Fibroblast of skin of abdomen (primary cell): Measurements from ENCODE around the gene PIANP. TPM values are rescaled to one million over a fixed set of nuclear protein-coding genes. Genes with fewer than 3 reads are reported as not detected.
A peak's percentile ranks its signal among the peaks of the same experiment; 100 is the strongest.
"Not testable (repeated sequence)": the region's sequence is repeated elsewhere in the genome, so short reads cannot be mapped to it uniquely, and the experiment has no call there.

Experiments
- DNase-seq: peaks from one replicate; pipeline ENCODE4 v3.0.0-alpha.2; 2013
- polyA plus RNA-seq, 2 experiments: library from polyadenylated mRNA; unstranded; fragments of 120-200 nt; gene quantifications; one replicate each; pipeline ENCODE4 v1.2.1, GENCODE V29; 2013; ENCODE audit not compliant: insufficient read length in 2 of 2

Gene PIANP, protein sequence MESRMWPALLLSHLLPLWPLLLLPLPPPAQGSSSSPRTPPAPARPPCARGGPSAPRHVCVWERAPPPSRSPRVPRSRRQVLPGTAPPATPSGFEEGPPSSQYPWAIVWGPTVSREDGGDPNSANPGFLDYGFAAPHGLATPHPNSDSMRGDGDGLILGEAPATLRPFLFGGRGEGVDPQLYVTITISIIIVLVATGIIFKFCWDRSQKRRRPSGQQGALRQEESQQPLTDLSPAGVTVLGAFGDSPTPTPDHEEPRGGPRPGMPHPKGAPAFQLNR
- 15.6 TPM for polyA plus RNA-seq (2013, experiment 1 of 2; ENCODE audit: insufficient read length)
- 15.2 TPM for polyA plus RNA-seq (2013, experiment 2 of 2; ENCODE audit: insufficient read length)

- peak; percentile 43 for DNase-seq
These were observed at the start of gene PIANP for GRCh38 chr12:6700646-6701051. PIANP (minus strand) TSS chr12:6700815; CDS start chr12:6698061, 2,754 bp downstream.

- no peak for DNase-seq
These were observed 48.1 kb upstream of the PIANP start for GRCh38 chr12:6748761-6749160.

- no peak for DNase-seq
These were observed 46.6 kb upstream of the PIANP start for GRCh38 chr12:6747216-6747615.

GRCh38 chr12:6745741-6746525, 45.3 kb upstream of the PIANP start:
- DNase-seq: no peak

- DNase-seq: not testable (repeated sequence)
These were observed 42.7 kb upstream of the PIANP start for GRCh38 chr12:6743300-6743699.

DNA sequence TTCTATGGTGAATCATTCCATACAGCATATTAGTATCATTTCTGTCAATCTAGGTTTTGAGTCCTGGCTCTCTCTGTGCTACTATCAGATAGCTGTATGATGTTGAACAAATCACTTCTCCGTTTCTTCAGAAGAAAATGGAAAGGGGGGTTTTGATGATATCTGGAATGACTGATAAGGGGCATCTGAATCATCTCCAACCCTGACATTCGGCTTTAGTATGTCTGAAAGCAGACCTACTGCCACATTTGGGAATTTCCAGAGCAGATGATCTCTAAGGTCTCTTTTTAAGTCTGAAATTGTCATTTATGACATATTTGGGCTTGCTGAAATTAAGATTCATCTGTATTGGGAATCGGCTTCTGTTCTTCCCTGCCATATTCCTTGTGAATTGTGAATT, 42.2 kb upstream of the PIANP start:
- no peak for DNase-seq

GRCh38 chr12:6742080-6742479, 41.5 kb upstream of the PIANP start:
- not testable (repeated sequence) for DNase-seq

DNA sequence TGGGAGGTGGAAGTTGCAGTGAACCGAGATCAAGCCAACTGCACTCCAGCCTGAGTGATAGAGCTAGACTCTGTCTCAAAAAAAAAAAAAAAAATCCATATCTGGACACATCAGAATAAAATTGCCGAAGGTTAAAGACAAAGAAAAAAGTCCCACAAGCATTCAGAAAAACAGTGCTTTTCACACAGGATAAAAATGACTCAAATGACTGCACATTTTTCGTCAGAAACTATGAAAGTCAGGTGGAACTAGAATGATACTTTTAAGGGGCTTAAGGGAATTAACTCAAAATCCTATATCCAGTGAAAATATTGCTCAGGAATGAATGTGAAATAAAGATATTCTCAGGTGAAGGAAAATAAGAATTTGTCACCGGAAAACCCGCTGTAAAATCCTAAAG, 36.1 kb upstream of the PIANP start:
- no peak for DNase-seq

DNA sequence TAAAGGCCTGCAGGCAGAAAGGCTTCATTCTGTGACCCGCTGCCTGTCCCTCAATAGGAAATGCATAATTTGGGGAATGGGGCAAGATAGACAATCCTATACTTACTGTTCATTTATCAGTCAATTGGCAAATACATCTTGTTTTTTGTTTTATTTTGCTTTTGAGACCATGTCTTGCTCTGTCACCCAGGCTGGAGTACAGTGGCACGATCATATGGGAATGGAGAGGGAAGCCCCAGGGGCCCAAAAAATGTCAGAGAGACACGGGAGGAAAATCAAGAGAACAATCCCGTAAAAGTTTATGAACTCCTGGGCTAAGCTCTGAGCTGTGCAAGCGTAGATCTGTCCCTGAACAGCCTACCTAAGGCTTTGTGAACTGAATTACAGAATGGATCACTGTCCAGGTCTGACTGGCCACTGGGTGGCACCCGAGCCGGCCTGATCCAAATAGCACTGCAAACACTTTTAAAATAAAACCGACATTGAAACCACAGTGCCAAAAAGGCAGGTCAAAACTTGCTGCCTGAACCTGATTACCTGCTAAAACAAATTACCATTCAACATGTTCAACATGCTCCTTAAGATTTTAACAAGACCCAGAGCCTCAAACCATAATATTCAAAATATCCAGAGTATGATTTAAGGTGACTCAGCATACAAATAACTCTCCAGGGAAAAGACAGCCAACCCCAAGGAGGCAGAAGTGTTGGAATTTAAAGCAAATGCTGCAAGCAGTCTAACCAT, 35.0 kb upstream of the PIANP start:
- peak; percentile 70 for DNase-seq

- DNase-seq: no peak
These were observed 34.1 kb upstream of the PIANP start for GRCh38 chr12:6734506-6735387.

DNA sequence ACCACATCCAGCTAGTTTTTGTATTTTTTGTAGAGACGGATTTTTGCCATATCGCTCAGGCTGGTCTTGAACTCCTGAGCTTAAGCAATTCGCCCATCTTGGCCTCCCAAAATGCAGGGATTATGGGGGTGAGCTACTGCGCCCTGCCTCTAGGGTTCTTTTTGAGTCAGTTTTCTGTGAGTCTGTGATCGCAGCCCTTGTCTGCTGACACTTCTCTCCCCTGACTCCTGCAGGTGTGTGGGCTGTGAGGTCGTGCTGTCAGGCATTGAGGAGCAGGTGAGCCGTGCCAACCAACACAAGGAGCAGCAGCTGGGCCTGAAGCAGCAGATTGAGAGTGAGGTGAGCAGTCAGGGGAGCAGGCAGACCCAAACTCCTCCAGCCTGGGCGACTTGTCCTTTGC, 29.6 kb upstream of the PIANP start:
- DNase-seq: no peak

GRCh38 chr12:6729186-6729585, 28.6 kb upstream of the PIANP start:
- DNase-seq: no peak

GRCh38 chr12:6725350-6725749, 24.7 kb upstream of the PIANP start:
- no peak for DNase-seq

GRCh38 chr12:6724409-6724797, 23.8 kb upstream of the PIANP start:
- DNase-seq: peak; percentile 12

DNA sequence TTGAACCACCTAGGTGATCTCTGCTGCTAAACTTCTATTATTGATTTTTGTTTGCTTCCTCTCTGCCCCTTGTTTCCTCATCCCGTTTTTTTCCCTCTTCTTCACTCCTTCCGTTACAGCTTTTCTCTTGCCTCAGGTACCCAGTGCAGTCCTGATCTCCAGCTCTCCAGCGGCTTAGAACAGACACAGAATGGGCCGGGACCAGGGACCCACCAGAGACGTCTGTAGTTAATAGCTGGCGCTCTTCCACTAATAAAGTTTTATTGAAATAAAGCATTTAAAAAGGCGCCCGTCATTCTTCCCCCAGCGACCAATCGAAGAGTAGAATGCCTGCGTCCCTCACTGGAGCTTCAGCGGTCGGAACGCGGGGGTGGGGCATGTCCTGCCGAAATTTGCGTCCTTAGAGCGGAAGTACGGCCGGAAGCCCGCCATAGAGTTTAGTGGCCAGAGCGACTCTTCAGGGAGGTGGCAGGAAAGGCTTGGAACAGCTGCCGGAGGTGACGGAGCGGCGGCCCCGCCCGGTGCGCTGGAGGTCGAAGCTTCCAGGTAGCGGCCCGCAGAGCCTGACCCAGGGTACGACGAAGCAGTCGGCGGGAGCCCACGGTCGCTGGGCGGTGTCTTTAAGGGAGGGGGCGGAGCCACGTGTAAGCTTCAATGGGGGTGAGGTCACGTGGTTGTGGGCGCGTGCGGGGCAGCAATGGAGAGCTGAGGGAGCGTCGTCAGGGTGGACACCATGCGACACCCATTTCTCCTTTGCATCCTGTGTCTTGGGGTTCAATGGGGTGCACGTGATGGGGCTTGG, 23.2 kb upstream of the PIANP start, which contains the start of gene COPS7A:
Gene COPS7A, plus strand, starts transcription at position 440 of the 802 bp plus-strand sequence. CDS start 611 bp downstream, outside the sequence.
- DNase-seq: peak; percentile 99

DNA sequence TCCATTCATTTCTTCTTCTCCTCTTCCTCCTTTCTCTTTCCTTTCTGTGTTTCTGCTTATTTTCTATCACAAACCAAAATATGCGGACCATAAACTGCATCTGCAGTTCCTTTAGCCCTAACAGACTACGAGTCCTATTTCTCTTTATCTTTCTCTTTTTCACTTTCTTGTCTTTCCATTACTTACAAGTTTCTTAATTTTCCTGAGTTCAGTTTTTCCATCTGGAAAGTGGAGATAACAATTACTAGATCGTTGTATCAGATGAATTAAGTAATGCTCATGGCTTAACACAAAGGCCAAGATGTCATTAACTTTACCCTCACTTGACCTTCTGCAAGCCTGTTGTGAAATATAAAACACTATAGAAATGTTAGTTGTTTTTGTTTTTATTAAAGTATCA, 22.2 kb upstream of the PIANP start:
- no peak for DNase-seq

DNA sequence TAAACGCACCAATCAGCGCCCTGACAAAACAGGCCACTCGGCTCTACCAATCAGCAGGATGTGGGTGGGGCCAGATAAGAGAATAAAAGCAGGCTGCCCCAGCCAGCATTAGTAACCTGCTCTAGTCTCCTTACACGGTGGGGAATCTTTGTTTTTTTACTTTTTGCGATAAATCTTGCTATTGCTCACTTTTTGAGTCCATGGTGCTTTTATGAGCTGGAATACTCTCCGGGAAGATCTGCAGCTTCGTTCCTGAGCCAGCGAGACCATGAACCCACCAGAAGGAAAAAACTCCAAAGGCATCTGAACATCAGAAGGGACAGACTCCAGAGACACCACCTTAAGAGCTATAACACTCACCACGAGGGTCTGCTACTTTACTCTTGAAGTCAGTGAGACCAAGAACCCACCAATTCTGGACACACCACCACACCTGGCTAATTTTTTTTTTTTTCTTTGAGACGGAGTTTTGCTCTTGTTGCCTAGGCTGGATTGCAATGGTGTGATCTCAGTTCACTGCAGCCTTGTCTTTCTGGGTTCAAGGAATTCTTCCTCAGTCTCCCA, 16.3 kb upstream of the PIANP start:
- DNase-seq: no peak

- DNase-seq: not testable (repeated sequence)
These were observed 15.6 kb upstream of the PIANP start for GRCh38 chr12:6716031-6716873.

GRCh38 chr12:6708960-6709394, 8.4 kb upstream of the PIANP start:
- DNase-seq: no peak

DNA sequence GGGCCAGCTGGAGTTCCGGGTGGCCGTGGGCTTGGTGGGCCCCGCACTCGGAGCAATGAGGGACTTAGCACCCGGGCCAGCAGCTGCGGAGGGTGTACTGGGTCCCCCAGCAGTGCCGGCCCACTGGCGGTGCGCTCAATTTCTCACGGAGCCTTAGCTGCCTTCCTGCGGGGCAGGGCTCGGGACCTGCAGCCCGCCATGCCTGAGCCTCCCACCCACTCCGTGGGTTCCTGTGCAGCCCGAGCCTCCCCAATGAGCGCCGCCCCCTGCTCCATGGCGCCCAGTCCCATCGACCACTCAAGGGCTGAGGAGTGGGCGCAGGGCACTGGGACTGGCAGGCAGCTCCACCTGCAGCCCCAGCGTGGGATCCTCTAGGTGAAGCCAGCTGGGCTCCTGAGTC, 7.7 kb upstream of the PIANP start:
- DNase-seq: not testable (repeated sequence)
